Body of pancreas (tissue), 4 donors: ENCODE data around the gene PLEK2.
A peak's percentile ranks its signal among the peaks of the same experiment; 100 is the strongest.

Experiments
- POLR2A ChIP-seq, 3 donors: fragments of 450-650 bp; IDR thresholded peaks; one replicate each; pipeline ENCODE4 v1.6.1; 2016; ENCODE audit warnings: antibody characterized with exemption in 3 of 3, mild to moderate bottlenecking in 2 of 3
- TF ChIP-seq, protein P1 (sequence below), 7 experiments: fragments of 450-650 bp in 4 of 7; fragments of 200-600 bp in 3 of 7; sonication (generic) in 3 of 7; IDR thresholded peaks; one replicate each; pipeline ENCODE4 v1.5.1; 2016 to 2019; ENCODE audit warnings: antibody characterized with exemption in 7 of 7

DNA sequence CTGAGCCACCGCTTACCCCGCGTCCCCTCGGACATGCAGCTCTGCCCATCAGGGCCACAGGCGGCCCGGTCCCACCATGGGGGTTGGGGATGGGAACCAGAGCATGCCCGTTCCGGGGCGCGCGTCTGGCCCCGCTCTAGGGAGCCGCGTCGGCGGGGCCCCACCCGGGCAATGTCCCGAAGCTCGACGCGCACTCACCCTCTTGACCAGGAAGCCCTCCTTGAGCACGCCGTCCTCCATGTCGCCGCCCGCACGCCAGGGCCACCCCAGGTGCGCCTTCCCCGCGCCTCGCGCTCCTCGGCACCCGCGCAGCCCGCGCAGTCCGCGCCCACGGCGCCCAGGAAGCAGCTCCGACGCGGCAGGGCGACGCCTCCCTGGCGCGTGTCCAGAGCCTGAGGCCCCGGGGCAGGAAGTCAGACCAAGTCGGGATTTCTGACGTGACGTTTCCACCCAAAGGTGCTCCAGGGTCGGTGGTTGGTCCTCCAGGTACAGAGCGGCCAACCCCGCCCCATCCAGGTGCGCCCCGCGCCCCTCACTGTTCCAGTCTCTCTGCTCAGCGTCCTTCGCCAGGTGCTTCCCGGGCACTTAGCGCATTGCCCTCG is at the start of gene PLEK2:
- peak in 2 of 3 donors; percentile 33 to 37 for TF ChIP-seq POLR2A (IDR thresholded peaks at IDR 0.05)
- TF ChIP-seq, protein P1, sequence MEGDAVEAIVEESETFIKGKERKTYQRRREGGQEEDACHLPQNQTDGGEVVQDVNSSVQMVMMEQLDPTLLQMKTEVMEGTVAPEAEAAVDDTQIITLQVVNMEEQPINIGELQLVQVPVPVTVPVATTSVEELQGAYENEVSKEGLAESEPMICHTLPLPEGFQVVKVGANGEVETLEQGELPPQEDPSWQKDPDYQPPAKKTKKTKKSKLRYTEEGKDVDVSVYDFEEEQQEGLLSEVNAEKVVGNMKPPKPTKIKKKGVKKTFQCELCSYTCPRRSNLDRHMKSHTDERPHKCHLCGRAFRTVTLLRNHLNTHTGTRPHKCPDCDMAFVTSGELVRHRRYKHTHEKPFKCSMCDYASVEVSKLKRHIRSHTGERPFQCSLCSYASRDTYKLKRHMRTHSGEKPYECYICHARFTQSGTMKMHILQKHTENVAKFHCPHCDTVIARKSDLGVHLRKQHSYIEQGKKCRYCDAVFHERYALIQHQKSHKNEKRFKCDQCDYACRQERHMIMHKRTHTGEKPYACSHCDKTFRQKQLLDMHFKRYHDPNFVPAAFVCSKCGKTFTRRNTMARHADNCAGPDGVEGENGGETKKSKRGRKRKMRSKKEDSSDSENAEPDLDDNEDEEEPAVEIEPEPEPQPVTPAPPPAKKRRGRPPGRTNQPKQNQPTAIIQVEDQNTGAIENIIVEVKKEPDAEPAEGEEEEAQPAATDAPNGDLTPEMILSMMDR (IDR thresholded peaks at IDR 0.05): no peak
